Caco-2 (cell line): ENCODE measurements around the gene GDF15. TPM values are rescaled to one million over a fixed set of nuclear protein-coding genes. Genes with fewer than 3 reads are reported as not detected.

Experiments
- BruUV-seq: library from RNA; stranded (reverse); fragments of 400-500 nt; replicated peaks from 2 replicates; lab custom pipeline; 2021; lab: Mats Ljungman, UMichigan
- CTCF ChIA-PET: fragments of 300-600 bp; sonication (Branson Sonifier 250); formaldehyde crosslinking; loops from one replicate; lab custom pipeline; 2022; ENCODE audit warnings: antibody characterized with exemption; lab: Charles Lee
- POLR2A ChIA-PET: fragments of 300-600 bp; sonication (Branson Sonifier 250); formaldehyde crosslinking; loops from one replicate; lab custom pipeline; 2022; ENCODE audit warnings: antibody characterized with exemption; lab: Charles Lee
- DNase-seq, 2 experiments: peaks; one replicate each; pipeline versions ENCODE4 v3.0.0 to v3.0.0-alpha.2; 2020 to 2022
- H3K27me3 ChIP-seq: replicated peaks from 2 replicates; pipeline ENCODE4 v1.6.0; 2011; ENCODE audit warnings: low read length; ENCODE audit not compliant: control insufficient read depth, insufficient read depth
- H3K36me3 ChIP-seq: 2 replicates; pipeline ENCODE4 v1.5.1; 2011; ENCODE audit warnings: low read length; ENCODE audit not compliant: control insufficient read depth, insufficient read depth
- H3K4me1 ChIP-seq: fragments of 250-450 bp; sonication (Bioruptor Pico); 2 replicates; pipeline ENCODE4 v1.5.1; 2020; ENCODE audit warnings: mild to moderate bottlenecking
- H3K4me3 ChIP-seq: 2 replicates; pipeline ENCODE4 v1.5.1; 2011; ENCODE audit warnings: low read depth, mild to moderate bottlenecking, control low read depth, low read length
- H3K9me3 ChIP-seq: fragments of 250-450 bp; sonication (Bioruptor Pico); 2 replicates; pipeline ENCODE4 v1.5.1; 2020; ENCODE audit warnings: mild to moderate bottlenecking, moderate library complexity
- H3K27ac Mint-ChIP-seq: one replicate; pipeline ENCODE4 v1.8.0; 2022; ENCODE audit warnings: mixed read lengths; ENCODE audit not compliant: unreplicated experiment
- H3K27me3 Mint-ChIP-seq: one replicate; pipeline ENCODE4 v1.8.0; 2022; ENCODE audit warnings: mixed read lengths; ENCODE audit not compliant: insufficient read depth, unreplicated experiment
- H3K36me3 Mint-ChIP-seq: one replicate; pipeline ENCODE4 v1.8.0; 2022; ENCODE audit warnings: mild to moderate bottlenecking, mixed read lengths; ENCODE audit not compliant: insufficient read depth, unreplicated experiment
- H3K4me1 Mint-ChIP-seq: one replicate; pipeline ENCODE4 v1.8.0; 2022; ENCODE audit warnings: low read depth, mixed read lengths; ENCODE audit not compliant: unreplicated experiment
- H3K4me3 Mint-ChIP-seq: one replicate; pipeline ENCODE4 v1.8.0; 2022; ENCODE audit warnings: mild to moderate bottlenecking, moderate library complexity, mixed read lengths; ENCODE audit not compliant: unreplicated experiment
- H3K9me3 Mint-ChIP-seq: one replicate; pipeline ENCODE4 v1.8.0; 2022; ENCODE audit warnings: mixed read lengths; ENCODE audit not compliant: unreplicated experiment
- CTCF ChIP-seq, 2 experiments: fragments of 200-600 bp in 1 of 2; IDR thresholded peaks; 1 replicate in 1 of 2; 2 replicates in 1 of 2; pipeline versions ENCODE4 v1.5.1 to v1.8.0; 2011 to 2022; ENCODE audit warnings: antibody characterized with exemption in 1 of 2, control low read depth in 1 of 2, inconsistent platforms in 1 of 2, low read depth in 1 of 2, low read length in 1 of 2, mild to moderate bottlenecking in 1 of 2, moderate library complexity in 1 of 2; ENCODE audit not compliant: insufficient read depth in 1 of 2, severe bottlenecking in 1 of 2, unreplicated experiment in 1 of 2
- intact Hi-C: fragments of 100-400 bp; cut with micrococcal nuclease; formaldehyde crosslinking; loops from one replicate; pipeline ENCODE4 v1.10.0; 2022; ENCODE audit not compliant: unreplicated experiment
- total RNA-seq: library from RNA; stranded (reverse); gene quantifications from 2 replicates; pipeline ENCODE4 v1.2.3, GENCODE V29; 2022

Gene GDF15
- total RNA-seq, 1 experiment from 2014 or later: 56.1 TPM

GRCh38 chr19:18388100-18388959 is 2.4 kb downstream of the GDF15 start:
- DNase-seq: no peak
- H3K27me3 ChIP-seq: no peaks in the 10 kb centered on the region
- peaks cover 6% of the 10 kb centered on the region for H3K4me1 Mint-ChIP-seq
- H3K4me3 ChIP-seq: peak overlapping the region; percentile 76
- no TSS peak for BruUV-seq
- H3K36me3 Mint-ChIP-seq: peaks cover 64% of the 10 kb centered on the region
- no peak overlapping the region for H3K27ac Mint-ChIP-seq
- intact Hi-C loops: no loop called here
- no peaks in the 10 kb centered on the region for H3K9me3 ChIP-seq
- H3K4me3 Mint-ChIP-seq: peak overlapping the region; percentile 85
- H3K36me3 ChIP-seq: peaks cover 11% of the 10 kb centered on the region
- no peaks in the 10 kb centered on the region for H3K27me3 Mint-ChIP-seq
- H3K4me1 ChIP-seq: peaks cover 24% of the 10 kb centered on the region
- ChIA-PET CTCF (interaction anchor here (0.6 to 0.7 kb wide), 7 partner anchors 24 to 568 kb away, joined by 3 to 6 read pairs (median 3); no protein-coding TSS in a partner anchor), POLR2A (interaction anchor here (0.7 to 0.8 kb wide), 2 partner anchors 20 to 107 kb away, joined by 3 to 4 read pairs; no protein-coding TSS in a partner anchor)
- TF ChIP-seq CTCF (IDR thresholded peaks at IDR 0.05; ENCODE audit: insufficient read depth in 1 of 2, low read depth in 1 of 2, low read length in 1 of 2, severe bottlenecking in 1 of 2, unreplicated experiment in 1 of 2): peak; percentile 36 to 73
- no peaks in the 10 kb centered on the region for H3K9me3 Mint-ChIP-seq

DNA sequence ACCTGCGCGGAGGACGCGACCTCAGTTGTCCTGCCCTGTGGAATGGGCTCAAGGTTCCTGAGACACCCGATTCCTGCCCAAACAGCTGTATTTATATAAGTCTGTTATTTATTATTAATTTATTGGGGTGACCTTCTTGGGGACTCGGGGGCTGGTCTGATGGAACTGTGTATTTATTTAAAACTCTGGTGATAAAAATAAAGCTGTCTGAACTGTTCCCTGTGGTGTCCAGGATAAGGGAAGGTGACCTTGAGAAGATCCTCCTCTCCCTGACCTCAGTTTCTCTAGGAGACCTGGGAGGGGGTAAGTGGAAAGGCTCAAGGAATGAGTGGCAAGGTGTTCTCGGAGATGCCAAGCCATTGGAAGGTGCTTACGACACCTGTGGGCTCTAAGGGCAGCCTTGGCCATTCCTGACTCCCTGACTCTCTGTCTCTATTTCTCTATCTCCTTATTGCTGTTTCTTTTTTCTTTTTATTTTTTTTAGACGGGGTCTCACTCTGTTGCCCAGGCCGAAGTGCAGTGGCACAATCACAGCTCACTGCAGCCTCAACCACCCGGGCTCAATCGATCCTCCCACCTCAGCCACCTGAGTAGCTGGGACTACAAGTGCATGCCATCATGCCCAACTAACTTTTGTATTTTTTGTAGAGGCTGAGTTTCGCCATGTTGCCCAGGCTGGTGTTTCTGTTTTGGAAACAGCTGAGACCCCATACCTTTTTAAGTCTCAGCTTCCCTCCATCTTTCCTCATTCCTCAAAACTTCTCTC is 3.2 kb downstream of the GDF15 start:
- peaks cover 6% of the 10 kb centered on the region for H3K4me1 Mint-ChIP-seq
- peaks cover 64% of the 10 kb centered on the region for H3K36me3 Mint-ChIP-seq
- H3K27me3 Mint-ChIP-seq: no peaks in the 10 kb centered on the region
- no peak for DNase-seq
- H3K4me3 Mint-ChIP-seq: peak overlapping the region; percentile 53
- Histone ChIP-seq H3K27me3 (no peaks in the 10 kb centered on the region), H3K4me3 (no peak overlapping the region), H3K36me3 (peaks cover 11% of the 10 kb centered on the region), H3K9me3 (no peaks in the 10 kb centered on the region), H3K4me1 (peaks cover 24% of the 10 kb centered on the region)
- no TSS peak for BruUV-seq
- ChIA-PET POLR2A (interaction anchor here (0.7 to 2.1 kb wide), 2 partner anchors 9 to 21 kb away, joined by 3 to 9 read pairs; no protein-coding TSS in a partner anchor), CTCF (interaction anchor here (0.6 kb wide), 1 partner anchor 567 kb away, joined by 3 read pairs; no protein-coding TSS in a partner anchor)
- TF ChIP-seq CTCF (IDR thresholded peaks at IDR 0.05; ENCODE audit: insufficient read depth in 1 of 2, low read depth in 1 of 2, low read length in 1 of 2, severe bottlenecking in 1 of 2, unreplicated experiment in 1 of 2): no peak
- H3K9me3 Mint-ChIP-seq: no peaks in the 10 kb centered on the region
- intact Hi-C loops: no loop called here
- peak overlapping the region; percentile 15 for H3K27ac Mint-ChIP-seq

DNA sequence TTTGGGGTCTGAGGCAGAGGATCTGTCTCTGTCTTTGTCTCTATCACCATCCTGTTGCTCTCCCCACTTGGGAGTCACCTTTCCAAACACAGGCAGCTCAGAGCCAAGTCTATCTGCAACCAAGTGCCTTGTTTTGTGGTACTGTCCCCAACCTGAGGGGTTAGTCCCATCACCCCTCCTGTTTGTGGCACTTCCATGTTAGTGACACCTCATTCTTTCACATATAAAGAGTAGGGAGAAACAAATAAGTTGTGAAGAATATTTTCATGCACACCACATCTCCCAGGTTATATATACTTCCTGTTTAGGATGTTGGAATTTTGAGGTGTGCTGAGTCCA is 3.7 kb downstream of the GDF15 start:
- Histone ChIP-seq H3K27me3 (no peaks in the 10 kb centered on the region), H3K36me3 (peaks cover 11% of the 10 kb centered on the region), H3K9me3 (no peaks in the 10 kb centered on the region), H3K4me3 (no peak overlapping the region), H3K4me1 (peaks cover 20% of the 10 kb centered on the region)
- Mint-ChIP-seq H3K36me3 (peaks cover 64% of the 10 kb centered on the region), H3K4me3 (peak overlapping the region; percentile 53), H3K9me3 (no peaks in the 10 kb centered on the region), H3K27me3 (no peaks in the 10 kb centered on the region), H3K4me1 (peaks cover 6% of the 10 kb centered on the region), H3K27ac (peak overlapping the region; percentile 15)
- BruUV-seq: no TSS peak
- intact Hi-C loops: no loop called here
- TF ChIP-seq CTCF (IDR thresholded peaks at IDR 0.05; ENCODE audit: insufficient read depth in 1 of 2, low read depth in 1 of 2, low read length in 1 of 2, severe bottlenecking in 1 of 2, unreplicated experiment in 1 of 2): no peak
- ChIA-PET CTCF (interaction anchor here (0.9 to 2.2 kb wide), 2 partner anchors 12 to 21 kb away, joined by 3 to 7 read pairs; no protein-coding TSS in a partner anchor), POLR2A (interaction anchor here (2.1 kb wide), 1 partner anchor 9 kb away, joined by 9 read pairs; no protein-coding TSS in a partner anchor)
- no peak for DNase-seq
